Panc1 (cell line): Measurements from ENCODE around the gene SPDEF.

Source experiments
- POLR2AphosphoS5 ChIP-seq: IDR thresholded peaks from 2 replicates; pipeline ENCODE4 v1.6.1; 2012; ENCODE audit warnings: mild to moderate bottlenecking, low read depth, low read length, moderate library complexity
- TCF7L2 ChIP-seq: IDR thresholded peaks from 2 replicates; pipeline ENCODE4 v1.6.1; 2011; ENCODE audit warnings: mild to moderate bottlenecking, low read depth, low read length, inconsistent platforms
- TF ChIP-seq, protein P1 (sequence below): fragments of 450-650 bp; IDR thresholded peaks from 2 replicates; pipeline ENCODE4 v1.5.1; 2017; ENCODE audit warnings: mild to moderate bottlenecking
- TF ChIP-seq, protein P2 (sequence below), 2 experiments: IDR thresholded peaks; 2 replicates each; pipeline ENCODE4 v1.6.1; 2011 to 2012; ENCODE audit warnings: low read depth in 2 of 2, control low read depth in 1 of 2, low read length in 1 of 2, mild to moderate bottlenecking in 1 of 2, moderate library complexity in 1 of 2; ENCODE audit not compliant: insufficient read depth in 1 of 2

DNA sequence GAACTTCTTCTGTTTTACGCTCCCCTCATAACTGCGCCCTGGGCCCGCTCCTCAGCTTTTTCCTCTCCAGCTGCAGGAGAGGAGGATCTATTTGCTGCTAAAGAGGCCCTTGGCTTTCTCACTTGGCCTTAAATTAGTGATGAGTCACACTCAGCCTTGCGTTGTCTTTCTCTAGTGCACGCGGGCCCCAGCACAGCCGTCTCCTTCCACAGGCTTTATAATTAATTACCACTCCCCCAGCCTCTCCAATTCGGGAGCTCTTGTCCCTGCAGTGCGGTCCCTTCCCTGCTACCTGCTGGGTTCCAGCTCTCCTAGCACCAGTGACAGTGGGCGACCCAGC, 65.1 kb downstream of the SPDEF start:
- TF ChIP-seq TCF7L2: no peak
- TF ChIP-seq, protein P1, sequence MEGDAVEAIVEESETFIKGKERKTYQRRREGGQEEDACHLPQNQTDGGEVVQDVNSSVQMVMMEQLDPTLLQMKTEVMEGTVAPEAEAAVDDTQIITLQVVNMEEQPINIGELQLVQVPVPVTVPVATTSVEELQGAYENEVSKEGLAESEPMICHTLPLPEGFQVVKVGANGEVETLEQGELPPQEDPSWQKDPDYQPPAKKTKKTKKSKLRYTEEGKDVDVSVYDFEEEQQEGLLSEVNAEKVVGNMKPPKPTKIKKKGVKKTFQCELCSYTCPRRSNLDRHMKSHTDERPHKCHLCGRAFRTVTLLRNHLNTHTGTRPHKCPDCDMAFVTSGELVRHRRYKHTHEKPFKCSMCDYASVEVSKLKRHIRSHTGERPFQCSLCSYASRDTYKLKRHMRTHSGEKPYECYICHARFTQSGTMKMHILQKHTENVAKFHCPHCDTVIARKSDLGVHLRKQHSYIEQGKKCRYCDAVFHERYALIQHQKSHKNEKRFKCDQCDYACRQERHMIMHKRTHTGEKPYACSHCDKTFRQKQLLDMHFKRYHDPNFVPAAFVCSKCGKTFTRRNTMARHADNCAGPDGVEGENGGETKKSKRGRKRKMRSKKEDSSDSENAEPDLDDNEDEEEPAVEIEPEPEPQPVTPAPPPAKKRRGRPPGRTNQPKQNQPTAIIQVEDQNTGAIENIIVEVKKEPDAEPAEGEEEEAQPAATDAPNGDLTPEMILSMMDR: no peak
- no peak for TF ChIP-seq POLR2AphosphoS5
- TF ChIP-seq, protein P2, sequence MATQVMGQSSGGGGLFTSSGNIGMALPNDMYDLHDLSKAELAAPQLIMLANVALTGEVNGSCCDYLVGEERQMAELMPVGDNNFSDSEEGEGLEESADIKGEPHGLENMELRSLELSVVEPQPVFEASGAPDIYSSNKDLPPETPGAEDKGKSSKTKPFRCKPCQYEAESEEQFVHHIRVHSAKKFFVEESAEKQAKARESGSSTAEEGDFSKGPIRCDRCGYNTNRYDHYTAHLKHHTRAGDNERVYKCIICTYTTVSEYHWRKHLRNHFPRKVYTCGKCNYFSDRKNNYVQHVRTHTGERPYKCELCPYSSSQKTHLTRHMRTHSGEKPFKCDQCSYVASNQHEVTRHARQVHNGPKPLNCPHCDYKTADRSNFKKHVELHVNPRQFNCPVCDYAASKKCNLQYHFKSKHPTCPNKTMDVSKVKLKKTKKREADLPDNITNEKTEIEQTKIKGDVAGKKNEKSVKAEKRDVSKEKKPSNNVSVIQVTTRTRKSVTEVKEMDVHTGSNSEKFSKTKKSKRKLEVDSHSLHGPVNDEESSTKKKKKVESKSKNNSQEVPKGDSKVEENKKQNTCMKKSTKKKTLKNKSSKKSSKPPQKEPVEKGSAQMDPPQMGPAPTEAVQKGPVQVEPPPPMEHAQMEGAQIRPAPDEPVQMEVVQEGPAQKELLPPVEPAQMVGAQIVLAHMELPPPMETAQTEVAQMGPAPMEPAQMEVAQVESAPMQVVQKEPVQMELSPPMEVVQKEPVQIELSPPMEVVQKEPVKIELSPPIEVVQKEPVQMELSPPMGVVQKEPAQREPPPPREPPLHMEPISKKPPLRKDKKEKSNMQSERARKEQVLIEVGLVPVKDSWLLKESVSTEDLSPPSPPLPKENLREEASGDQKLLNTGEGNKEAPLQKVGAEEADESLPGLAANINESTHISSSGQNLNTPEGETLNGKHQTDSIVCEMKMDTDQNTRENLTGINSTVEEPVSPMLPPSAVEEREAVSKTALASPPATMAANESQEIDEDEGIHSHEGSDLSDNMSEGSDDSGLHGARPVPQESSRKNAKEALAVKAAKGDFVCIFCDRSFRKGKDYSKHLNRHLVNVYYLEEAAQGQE (IDR thresholded peaks at IDR 0.05; ENCODE audit: insufficient read depth in 1 of 2, low read depth in 2 of 2, low read length in 1 of 2): no peak
